Keratinocyte (primary cell): ENCODE data around the gene PRPF40B. TPM values are rescaled to one million over a fixed set of nuclear protein-coding genes. Genes with fewer than 3 reads are reported as not detected.
A peak's percentile ranks its signal among the peaks of the same experiment; 100 is the strongest.

Experiments used
- DNase-seq: peaks from one replicate; pipeline ENCODE4 v3.0.0-alpha.2; 2011; ENCODE audit warnings: low read depth, missing footprints, low spot score
- FAIRE-seq: peaks from 2 replicates; lab custom pipeline; 2011; peaks lifted over from hg19 to GRCh38; lab: Jason Lieb, UNC
- H2AFZ ChIP-seq: 2 replicates; pipeline ENCODE4 v1.6.0; 2012; ENCODE audit warnings: low read length, control low read depth, inconsistent platforms; ENCODE audit not compliant: control insufficient read depth
- H3K27ac ChIP-seq: 2 replicates; pipeline ENCODE4 v1.5.1; 2011; ENCODE audit warnings: low read length; ENCODE audit not compliant: control insufficient read depth, insufficient read depth
- H3K27me3 ChIP-seq: 3 replicates; pipeline ENCODE4 v1.6.0; 2011; ENCODE audit warnings: low read length; ENCODE audit not compliant: control insufficient read depth, insufficient read depth; ENCODE audit errors: extremely low read depth
- H3K36me3 ChIP-seq, 2 experiments: 2 replicates in 1 of 2; 3 replicates in 1 of 2; pipeline ENCODE4 v1.5.1; 2011; ENCODE audit warnings: low read length in 2 of 2, mild to moderate bottlenecking in 1 of 2; ENCODE audit not compliant: control insufficient read depth in 2 of 2, insufficient read depth in 2 of 2; ENCODE audit errors: extremely low read depth in 1 of 2
- H3K4me1 ChIP-seq: 3 replicates; pipeline ENCODE4 v1.5.1; 2011; ENCODE audit warnings: low read length; ENCODE audit not compliant: control insufficient read depth, insufficient read depth; ENCODE audit errors: extremely low read depth
- H3K4me2 ChIP-seq: 3 replicates; pipeline ENCODE4 v1.6.0; 2011; ENCODE audit warnings: low read depth, low read length; ENCODE audit not compliant: control insufficient read depth, insufficient read depth; ENCODE audit errors: extremely low read depth
- H3K4me3 ChIP-seq, 3 experiments: fragments of 200-600 bp in 1 of 3; sonication (generic) in 1 of 3; 2 replicates in 2 of 3; 3 replicates in 1 of 3; pipeline ENCODE4 v1.5.1; 2011 to 2016; ENCODE audit warnings: low read length in 3 of 3, mild to moderate bottlenecking in 3 of 3, control low read depth in 2 of 3, inconsistent platforms in 1 of 3, low read depth in 1 of 3, mixed read lengths in 1 of 3, mixed run types in 1 of 3, moderate library complexity in 1 of 3; ENCODE audit not compliant: control insufficient read depth in 2 of 3, insufficient read depth in 2 of 3; ENCODE audit errors: extremely low read depth in 1 of 3
- H3K79me2 ChIP-seq: 2 replicates; pipeline ENCODE4 v1.6.0; 2012; ENCODE audit warnings: low read length; ENCODE audit not compliant: control insufficient read depth, insufficient read depth
- H3K9ac ChIP-seq: 3 replicates; pipeline ENCODE4 v1.6.0; 2011; ENCODE audit warnings: low read length; ENCODE audit not compliant: control insufficient read depth, insufficient read depth; ENCODE audit errors: extremely low read depth
- H3K9me1 ChIP-seq: 3 replicates; pipeline ENCODE4 v1.6.0; 2011; ENCODE audit warnings: low read length; ENCODE audit not compliant: control insufficient read depth, insufficient read depth; ENCODE audit errors: extremely low read depth
- H3K9me3 ChIP-seq: 2 replicates; pipeline ENCODE4 v1.5.1; 2012; ENCODE audit warnings: low read depth, low read length; ENCODE audit not compliant: control insufficient read depth
- H4K20me1 ChIP-seq: 3 replicates; pipeline ENCODE4 v1.6.0; 2011; ENCODE audit warnings: low read length; ENCODE audit not compliant: control insufficient read depth, insufficient read depth; ENCODE audit errors: extremely low read depth
- CTCF ChIP-seq, 3 experiments: IDR thresholded peaks in 1 of 3; conservative IDR thresholded peaks in 1 of 3; optimal IDR thresholded peaks in 1 of 3; 2 replicates in 2 of 3; 3 replicates in 1 of 3; pipeline versions ENCODE3 to v1.5.1; 2011; ENCODE audit warnings: low read length in 3 of 3, mild to moderate bottlenecking in 3 of 3, moderate library complexity in 2 of 3, control low read depth in 1 of 3, inconsistent platforms in 1 of 3; ENCODE audit not compliant: insufficient read depth in 2 of 3; ENCODE audit errors: extremely low read depth in 1 of 3
- EZH2 ChIP-seq: IDR thresholded peaks from one replicate; pipeline ENCODE4 v1.6.1; 2012; ENCODE audit warnings: inconsistent platforms, mild to moderate bottlenecking, low read length, moderate library complexity
- dilution Hi-C: fragments of 300-500 bp; cut with MboI; formaldehyde crosslinking; loops from one replicate; pipeline ENCODE4 v1.7.0; 2020; ENCODE audit warnings: low sequenced_read_pairs; ENCODE audit not compliant: extremely low pct_ligation_motif_present
- polyA minus RNA-seq, 3 experiments: library from RNA; depleted of rRNA, polyadenylated mRNA; stranded (reverse); fragments of >200 nt; gene quantifications; 1 replicate in 1 of 3; 2 replicates in 1 of 3; 3 replicates in 1 of 3; pipeline ENCODE4 v1.2.3, GENCODE V29; 2011
- polyA plus RNA-seq, 5 experiments: library from polyadenylated mRNA; depleted of rRNA in 3 of 5; stranded (reverse) in 3 of 5; stranded (forward) in 1 of 5; unstranded in 1 of 5; fragments of >200 nt; gene quantifications; 1 replicate in 1 of 5; 2 replicates in 3 of 5; 3 replicates in 1 of 5; pipeline versions ENCODE4 v1.2.1 to v1.2.3, GENCODE V29; 2011 to 2012; ENCODE audit warnings: missing spikeins in 2 of 5, low read depth in 1 of 5, low replicate concordance in 1 of 5

The PRPF40B gene
- polyA plus RNA-seq: 12.7 to 19.0 TPM (median 13.3 TPM) in 3 replicates
- 19.3 TPM for polyA plus RNA-seq (2011; ENCODE audit: low read depth)
- 5.5 and 10.5 TPM in 2 replicates for polyA plus RNA-seq (2011; cell fraction: cytosol; rRNA removed)
- polyA plus RNA-seq (2011; cell fraction: nucleus; rRNA removed): 44.4 and 54.0 TPM in 2 replicates
- polyA plus RNA-seq (2012; ENCODE audit: low replicate concordance): 12.7 and 15.3 TPM in 2 replicates
- polyA minus RNA-seq: 5.5 to 13.2 TPM (median 11.8 TPM) in 3 replicates
- polyA minus RNA-seq (2011; cell fraction: cytosol; rRNA and poly(A)+ RNA removed): 6.1 TPM
- polyA minus RNA-seq (2011; cell fraction: nucleus; rRNA and poly(A)+ RNA removed): 9.2 and 14.7 TPM in 2 replicates

GRCh38 chr12:49623142-49623904, at the start of gene PRPF40B:
PRPF40B (plus strand) TSS chr12:49623561; CDS start chr12:49623591, 30 bp downstream.
- Histone ChIP-seq H3K9me1 (peaks cover 7% of the 10 kb centered on the region), H3K27me3 (no peaks in the 10 kb centered on the region), H2AFZ (peak within 1 kb of the TSS; percentile 43), H3K4me1 (peaks cover 64% of the 10 kb centered on the region), H3K36me3 (no peaks in the 10 kb centered on the region), H3K4me2 (peak within 1 kb of the TSS; percentile 96), H4K20me1 (no peaks in the 10 kb centered on the region), H3K27ac (peak within 1 kb of the TSS; percentile 80), H3K9ac (peak within 1 kb of the TSS; percentile 79), H3K79me2 (no peaks in the 10 kb centered on the region), H3K4me3 (peak within 1 kb of the TSS; percentile 35 to 74 (median 65)), H3K9me3 (no peaks in the 10 kb centered on the region)
- peak in 2 of 3 experiments; percentile 38 to 57 for TF ChIP-seq CTCF (optimal IDR thresholded peaks at IDR 0.05 in 1 of 3, IDR thresholded peaks at IDR 0.05 in 1 of 3, conservative IDR thresholded peaks at IDR 0.05 in 1 of 3; ENCODE audit: extremely low read depth in 1 of 3, insufficient read depth in 2 of 3, low read length in 3 of 3)
- no peak for TF ChIP-seq EZH2
- FAIRE-seq (no peak), DNase-seq (no peak)
- dilution Hi-C loops: no loop called here

- Histone ChIP-seq H3K4me1 (no peaks in the 10 kb centered on the region), H3K79me2 (no peaks in the 10 kb centered on the region), H3K27ac (no peak overlapping the region), H3K9me1 (no peaks in the 10 kb centered on the region), H3K36me3 (peaks cover 2 to 5% of the 10 kb centered on the region in 2 experiments), H2AFZ (no peak overlapping the region), H3K4me3 (no peak overlapping the region), H3K9ac (no peak overlapping the region), H4K20me1 (no peaks in the 10 kb centered on the region), H3K27me3 (no peaks in the 10 kb centered on the region), H3K4me2 (no peak overlapping the region), H3K9me3 (no peaks in the 10 kb centered on the region)
- DNase-seq (no peak), FAIRE-seq (no peak)
- dilution Hi-C loops: no loop called here
- TF ChIP-seq EZH2: no peak
- no peak for TF ChIP-seq CTCF (optimal IDR thresholded peaks at IDR 0.05 in 1 of 3, IDR thresholded peaks at IDR 0.05 in 1 of 3, conservative IDR thresholded peaks at IDR 0.05 in 1 of 3; ENCODE audit: extremely low read depth in 1 of 3, insufficient read depth in 2 of 3, low read length in 3 of 3)
Measured at GRCh38 chr12:49577589-49578315, 45.6 kb upstream of the PRPF40B start.
